Measurements from ENCODE around the gene DIP2C.
"Not testable (repeated sequence)": the region's sequence is repeated elsewhere in the genome, so short reads cannot be mapped to it uniquely, and the experiment has no call there.

Gene DIP2C

GRCh38 chr10:597976-598375, 91.5 kb downstream of the DIP2C start:
- in situ Hi-C loops (cut with MboI; ENCODE audit: low sequenced_read_pairs, unreplicated experiment) = no loop called here
- no peak for DNase-seq (ENCODE audit: low spot score)
- TF ChIP-seq, protein P1, sequence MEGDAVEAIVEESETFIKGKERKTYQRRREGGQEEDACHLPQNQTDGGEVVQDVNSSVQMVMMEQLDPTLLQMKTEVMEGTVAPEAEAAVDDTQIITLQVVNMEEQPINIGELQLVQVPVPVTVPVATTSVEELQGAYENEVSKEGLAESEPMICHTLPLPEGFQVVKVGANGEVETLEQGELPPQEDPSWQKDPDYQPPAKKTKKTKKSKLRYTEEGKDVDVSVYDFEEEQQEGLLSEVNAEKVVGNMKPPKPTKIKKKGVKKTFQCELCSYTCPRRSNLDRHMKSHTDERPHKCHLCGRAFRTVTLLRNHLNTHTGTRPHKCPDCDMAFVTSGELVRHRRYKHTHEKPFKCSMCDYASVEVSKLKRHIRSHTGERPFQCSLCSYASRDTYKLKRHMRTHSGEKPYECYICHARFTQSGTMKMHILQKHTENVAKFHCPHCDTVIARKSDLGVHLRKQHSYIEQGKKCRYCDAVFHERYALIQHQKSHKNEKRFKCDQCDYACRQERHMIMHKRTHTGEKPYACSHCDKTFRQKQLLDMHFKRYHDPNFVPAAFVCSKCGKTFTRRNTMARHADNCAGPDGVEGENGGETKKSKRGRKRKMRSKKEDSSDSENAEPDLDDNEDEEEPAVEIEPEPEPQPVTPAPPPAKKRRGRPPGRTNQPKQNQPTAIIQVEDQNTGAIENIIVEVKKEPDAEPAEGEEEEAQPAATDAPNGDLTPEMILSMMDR (IDR thresholded peaks at IDR 0.05; ENCODE audit: borderline replicate concordance, control extremely low read depth, extremely low read depth, insufficient read depth, missing control alignments) = no peak

DNA sequence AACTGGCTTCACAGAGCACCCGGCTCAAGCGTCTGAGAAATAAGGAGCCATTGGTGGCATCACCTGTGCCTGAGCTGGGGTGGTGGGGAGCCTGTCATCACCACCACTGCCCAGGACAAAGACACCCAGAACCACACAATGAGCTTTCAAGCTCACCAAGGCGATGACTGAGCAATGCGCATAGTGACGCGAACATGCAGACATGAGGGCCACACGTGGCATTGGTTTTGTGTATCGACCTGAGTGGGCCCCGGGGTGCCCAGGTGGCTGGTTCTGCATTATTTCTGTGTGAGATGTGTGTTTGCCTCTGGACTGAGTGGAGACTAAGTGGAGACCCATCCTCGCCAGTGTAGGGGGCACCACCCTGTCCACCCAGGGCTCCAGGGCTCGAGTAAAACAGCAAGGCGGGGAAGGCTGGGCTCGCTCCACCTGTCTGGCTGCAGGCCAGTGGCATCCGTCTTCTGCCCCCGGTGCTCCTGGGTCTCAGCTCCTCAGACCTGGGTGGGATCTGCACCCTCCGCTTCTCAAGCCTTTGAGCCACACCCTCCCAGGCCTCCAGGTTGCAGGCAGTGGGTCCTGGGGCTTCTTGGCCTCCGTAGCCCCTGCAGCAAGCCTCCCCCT, 92.6 kb downstream of the DIP2C start:
- TF ChIP-seq, protein P1 (IDR thresholded peaks at IDR 0.05; ENCODE audit: borderline replicate concordance, control extremely low read depth, extremely low read depth, insufficient read depth, missing control alignments) = no peak
- DNase-seq (ENCODE audit: low spot score) = no peak
- in situ Hi-C loops (cut with MboI; ENCODE audit: low sequenced_read_pairs, unreplicated experiment) = no loop called here

DNA sequence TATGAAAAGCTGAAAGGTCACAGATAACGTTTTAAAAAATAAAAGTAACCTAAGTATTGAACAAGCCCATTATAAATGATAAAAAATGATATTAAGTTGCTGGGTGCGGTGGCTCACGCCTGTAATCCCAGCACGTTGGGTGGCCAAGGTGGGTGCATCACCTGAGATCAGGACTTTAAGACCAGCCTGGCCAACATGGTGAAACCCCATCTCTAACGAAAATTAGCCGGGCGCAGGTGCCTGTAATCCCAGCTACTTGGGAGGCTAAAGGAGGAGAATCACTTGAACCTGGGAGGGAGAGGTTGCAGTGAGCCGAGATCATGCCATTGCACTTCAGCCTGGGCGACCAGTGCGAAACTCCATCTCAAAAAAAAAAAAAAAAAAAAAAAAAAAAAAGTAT, 93.3 kb downstream of the DIP2C start:
- in situ Hi-C loops (cut with MboI; ENCODE audit: low sequenced_read_pairs, unreplicated experiment); DNase-seq (ENCODE audit: low spot score): not testable (repeated sequence)

DNA sequence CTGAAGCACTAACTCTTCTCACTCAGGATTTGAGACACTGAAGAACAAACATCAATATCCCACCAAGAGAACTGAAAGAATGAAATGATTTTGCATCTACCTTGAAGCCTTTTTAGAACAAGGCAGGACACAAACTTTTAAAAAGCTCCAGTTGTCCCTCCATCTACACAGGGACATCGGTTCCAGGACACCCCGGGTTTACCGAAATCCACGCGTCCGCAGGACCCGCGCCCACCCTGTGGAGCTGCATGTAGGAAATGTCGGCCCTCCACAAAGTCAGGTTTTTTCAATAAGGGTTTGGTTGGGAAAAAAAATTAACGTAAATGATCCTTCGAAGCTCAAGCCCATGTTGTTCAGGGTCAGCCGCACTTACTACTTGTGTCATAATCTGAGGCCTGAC, 94.0 kb downstream of the DIP2C start:
- in situ Hi-C loops (cut with MboI; ENCODE audit: low sequenced_read_pairs, unreplicated experiment) = no loop called here
- no peak for DNase-seq (ENCODE audit: low spot score)
- TF ChIP-seq, protein P1 (IDR thresholded peaks at IDR 0.05; ENCODE audit: borderline replicate concordance, control extremely low read depth, extremely low read depth, insufficient read depth, missing control alignments) = no peak

DNA sequence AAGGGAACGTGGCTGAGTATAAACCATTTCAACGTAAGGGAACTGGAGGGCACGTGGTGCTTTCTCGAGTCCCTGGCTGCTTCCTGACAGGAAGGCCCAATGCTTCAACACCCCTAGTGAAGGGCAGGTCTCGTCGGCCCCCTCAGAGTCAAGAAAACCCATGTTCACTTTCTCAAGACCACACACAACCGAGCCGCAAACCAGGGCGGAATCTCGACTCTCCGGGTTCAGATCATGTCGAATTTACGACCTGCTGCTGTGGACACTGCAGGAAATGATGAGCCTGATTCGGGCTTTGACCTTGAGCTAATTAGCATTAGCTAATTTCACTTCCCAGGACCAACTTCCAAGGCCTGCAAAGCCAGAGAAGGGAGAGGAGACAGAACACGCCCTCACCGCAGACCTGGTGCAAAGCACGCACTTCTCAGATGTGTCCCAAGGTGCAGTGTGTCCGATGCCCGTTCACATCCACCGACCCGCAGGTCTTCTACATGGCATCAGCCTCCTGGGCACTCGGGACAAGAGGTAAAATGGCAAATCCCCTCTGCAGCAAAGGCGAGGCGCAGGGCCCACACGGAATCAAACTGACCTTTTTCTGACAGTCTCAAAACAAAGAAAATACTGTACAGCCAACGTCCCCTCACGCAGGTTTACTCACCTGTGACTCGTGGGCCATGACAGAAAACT, 94.7 kb downstream of the DIP2C start:
- TF ChIP-seq, protein P1 (IDR thresholded peaks at IDR 0.05; ENCODE audit: borderline replicate concordance, control extremely low read depth, extremely low read depth, insufficient read depth, missing control alignments) = no peak
- in situ Hi-C loops (cut with MboI; ENCODE audit: low sequenced_read_pairs, unreplicated experiment) = no loop called here

DNA sequence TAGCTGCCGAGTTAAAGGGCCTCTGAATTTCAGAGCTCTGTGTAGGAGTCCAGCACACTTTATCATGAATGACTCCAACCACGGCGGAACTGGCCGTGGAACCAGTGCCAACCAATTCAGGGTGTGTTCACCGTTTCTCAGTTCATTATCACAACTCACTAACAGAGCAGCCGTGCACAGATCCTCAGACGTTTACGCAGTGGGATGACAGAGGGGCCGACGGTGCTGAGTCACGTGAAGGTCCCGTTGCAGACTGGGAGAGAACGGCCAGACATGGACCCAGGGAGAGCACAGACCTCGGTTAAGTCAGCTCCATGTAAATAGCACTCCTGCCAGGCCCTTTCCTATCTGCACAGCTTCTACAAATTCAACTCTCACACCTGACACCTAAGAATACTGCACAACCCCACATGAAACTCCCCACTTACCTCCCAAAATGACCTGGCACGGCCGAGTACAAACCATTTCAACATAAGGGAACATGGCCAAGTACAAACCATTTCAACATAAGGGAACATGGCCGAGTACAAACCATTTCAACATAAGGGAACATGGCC, 95.5 kb downstream of the DIP2C start:
- DNase-seq (ENCODE audit: low spot score) = no peak
- TF ChIP-seq, protein P1 (IDR thresholded peaks at IDR 0.05; ENCODE audit: borderline replicate concordance, control extremely low read depth, extremely low read depth, insufficient read depth, missing control alignments) = no peak
- in situ Hi-C loops (cut with MboI; ENCODE audit: low sequenced_read_pairs, unreplicated experiment) = no loop called here

More for the DNA sequence above, 94.7 kb downstream of the DIP2C start:
- no peak for DNase-seq (ENCODE audit: low spot score)

DNA sequence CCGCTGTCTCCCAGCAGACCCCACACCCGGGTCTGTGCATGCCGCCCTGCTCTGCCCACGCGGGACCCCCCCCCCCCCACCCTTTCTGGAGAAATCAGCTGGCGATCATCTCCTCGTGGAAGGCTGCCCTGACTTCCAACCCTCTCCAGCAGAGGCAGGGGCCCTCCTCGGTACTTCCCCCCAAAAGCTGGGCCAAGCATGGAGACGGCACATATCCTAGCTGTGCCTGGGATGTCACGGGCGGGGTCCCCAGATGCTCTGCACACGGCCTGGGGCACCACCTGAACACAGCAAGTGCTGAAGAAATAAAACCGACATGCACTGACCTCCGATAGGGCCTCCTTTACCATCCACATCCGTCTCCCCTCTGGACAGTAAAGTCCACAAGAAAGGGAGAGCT, 96.0 kb downstream of the DIP2C start:
- in situ Hi-C loops (cut with MboI; ENCODE audit: low sequenced_read_pairs, unreplicated experiment) = no loop called here
- TF ChIP-seq, protein P1 (IDR thresholded peaks at IDR 0.05; ENCODE audit: borderline replicate concordance, control extremely low read depth, extremely low read depth, insufficient read depth, missing control alignments) = no peak
- DNase-seq (ENCODE audit: low spot score) = no peak

Measured in GM13976 (cell line).